ENCODE results near the gene TXK.
"Not testable (repeated sequence)": the region's sequence is repeated elsewhere in the genome, so short reads cannot be mapped to it uniquely, and the experiment has no call there.

TXK gene

GRCh38 chr4:48134081-48134480 lies at the start of gene TXK:
TSS of gene TXK (minus strand) at chr4:48134250. CDS start at chr4:48134170, 80 bp downstream.
- no peak for DNase-seq

- no peak for DNase-seq
Measured at GRCh38 chr4:48180234-48180633, 46.2 kb upstream of the TXK start.

- no peak for DNase-seq
Measured at GRCh38 chr4:48178931-48179330, 44.9 kb upstream of the TXK start.

- no peak for DNase-seq
Measured at GRCh38 chr4:48175806-48176205, 41.8 kb upstream of the TXK start.

GRCh38 chr4:48175328-48175727 lies 41.3 kb upstream of the TXK start:
- DNase-seq, result no peak

GRCh38 chr4:48173056-48173991 lies 39.3 kb upstream of the TXK start:
- DNase-seq, result no peak

GRCh38 chr4:48172651-48173050 lies 38.6 kb upstream of the TXK start:
- no peak for DNase-seq

- DNase-seq, result no peak
Measured at GRCh38 chr4:48169636-48170035, 35.6 kb upstream of the TXK start.

GRCh38 chr4:48167538-48168263 lies 33.7 kb upstream of the TXK start:
- no peak for DNase-seq

- not testable (repeated sequence) for DNase-seq
Measured at GRCh38 chr4:48164561-48164960, 30.5 kb upstream of the TXK start.

GRCh38 chr4:48163746-48164145 lies 29.7 kb upstream of the TXK start:
- DNase-seq, result no peak

GRCh38 chr4:48162162-48162561 lies 28.1 kb upstream of the TXK start:
- no peak for DNase-seq

GRCh38 chr4:48157271-48157670 lies 23.2 kb upstream of the TXK start:
- no peak for DNase-seq

GRCh38 chr4:48156423-48156822 lies 22.4 kb upstream of the TXK start:
- no peak for DNase-seq

- no peak for DNase-seq
Measured at GRCh38 chr4:48153791-48154550, 19.9 kb upstream of the TXK start.

GRCh38 chr4:48152259-48152658 lies 18.2 kb upstream of the TXK start:
- no peak for DNase-seq

GRCh38 chr4:48149827-48150370 lies 15.8 kb upstream of the TXK start:
- no peak for DNase-seq

GRCh38 chr4:48147621-48148020 lies 13.6 kb upstream of the TXK start:
- no peak for DNase-seq

GRCh38 chr4:48141048-48141447 lies 7.0 kb upstream of the TXK start:
- DNase-seq, result no peak

- DNase-seq, result peak; percentile 55
Measured at GRCh38 chr4:48139691-48140090, 5.6 kb upstream of the TXK start.

GRCh38 chr4:48138936-48139335 lies 4.9 kb upstream of the TXK start:
- no peak for DNase-seq

- no peak for DNase-seq
Measured at GRCh38 chr4:48138511-48138910, 4.5 kb upstream of the TXK start.

GRCh38 chr4:48137846-48138245 lies 3.8 kb upstream of the TXK start:
- no peak for DNase-seq

All from activated T-cell treated with anti-CD3 and anti-CD28 coated beads, Interleukin-2, amount 50 U/mL, for 1 hour (primary cell).